Limb (tissue), 2 donors: ENCODE data around the gene TSPAN12.

Experiments
- DNase-seq, 2 donors: peaks; one replicate each; pipeline ENCODE4 v3.0.0-alpha.2; 2016; ENCODE audit errors: extremely low spot score in 2 of 2

TSPAN12 gene

DNA sequence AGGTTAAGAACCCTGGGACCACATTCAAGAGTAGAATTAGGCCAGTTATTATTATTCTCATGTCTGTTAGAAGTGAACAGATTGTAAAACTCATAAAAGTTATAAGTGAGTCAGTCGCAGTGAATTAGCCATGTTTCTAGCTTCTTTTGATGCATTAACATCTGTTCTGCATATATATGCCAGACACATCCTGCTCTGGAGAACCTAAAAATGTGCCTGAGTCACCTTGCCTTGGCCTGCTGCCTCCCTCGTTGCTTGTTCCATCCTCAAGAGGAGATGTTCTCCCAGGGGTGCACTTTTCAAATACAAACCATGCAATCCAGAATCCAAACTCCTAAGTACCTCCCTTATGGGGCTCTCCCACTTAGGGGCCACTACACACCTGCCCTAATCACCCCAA is 14.8 kb downstream of the TSPAN12 start:
- no peak for DNase-seq

DNA sequence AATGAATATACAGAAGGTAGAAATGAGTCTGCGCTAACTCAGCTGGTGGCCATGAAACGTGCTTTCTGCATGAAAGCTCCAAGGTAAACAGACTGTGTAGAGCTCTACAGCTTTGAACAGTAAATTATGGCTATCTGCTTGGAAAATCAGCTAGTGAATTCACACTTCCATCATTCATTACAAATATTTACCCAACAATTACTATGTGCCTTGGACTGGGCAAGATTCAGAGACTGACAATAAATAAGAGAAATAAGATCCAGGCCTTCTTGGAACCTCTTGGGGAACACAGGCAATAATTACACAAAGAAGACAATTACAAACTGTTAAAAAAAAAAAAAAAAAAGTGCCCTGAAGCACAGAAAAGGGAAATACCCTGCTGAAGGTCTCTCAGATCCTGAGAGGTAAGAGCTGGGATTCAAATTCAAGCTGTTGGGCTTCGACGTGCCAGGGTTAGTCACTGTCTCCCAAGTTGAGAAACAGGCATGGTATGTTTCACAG is 15.8 kb downstream of the TSPAN12 start:
- no peak for DNase-seq

DNA sequence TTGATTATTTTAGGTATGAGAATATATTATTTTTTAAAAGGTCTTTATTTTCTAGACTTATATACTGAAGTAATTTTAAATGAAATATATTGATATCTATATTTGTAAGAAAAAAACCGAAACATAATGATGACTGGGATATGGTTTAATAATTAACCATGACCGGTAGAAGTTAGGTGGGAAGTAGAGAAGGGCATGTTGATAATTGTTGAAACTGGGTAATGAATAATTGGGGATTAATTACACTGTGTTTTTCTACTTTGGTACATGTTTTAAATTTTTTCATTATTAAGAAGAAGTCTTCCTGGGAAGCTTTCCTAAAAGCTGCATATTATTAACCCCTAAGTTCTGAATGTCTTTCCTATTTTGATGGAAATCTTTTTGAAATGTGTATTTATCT is 16.3 kb downstream of the TSPAN12 start:
- no peak for DNase-seq

DNA sequence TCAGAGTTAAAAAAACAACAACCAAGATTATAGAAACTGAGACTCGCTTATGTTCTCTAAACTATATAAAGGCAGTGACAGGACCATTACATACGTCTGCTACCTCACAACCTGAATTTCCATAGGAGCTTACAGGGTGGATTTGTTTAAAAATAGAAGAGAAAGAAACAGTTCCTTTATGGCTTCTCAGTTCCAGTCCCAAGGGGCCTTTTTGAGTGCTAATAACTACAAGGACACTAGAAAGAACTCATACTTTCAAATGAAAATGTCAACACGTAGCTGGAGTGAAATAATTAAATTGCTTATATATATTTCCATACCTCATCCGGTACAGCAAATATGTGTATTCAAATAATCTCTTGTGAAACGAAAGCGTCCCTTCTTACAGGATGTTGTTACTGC is 19.7 kb downstream of the TSPAN12 start:
- no peak for DNase-seq

DNA sequence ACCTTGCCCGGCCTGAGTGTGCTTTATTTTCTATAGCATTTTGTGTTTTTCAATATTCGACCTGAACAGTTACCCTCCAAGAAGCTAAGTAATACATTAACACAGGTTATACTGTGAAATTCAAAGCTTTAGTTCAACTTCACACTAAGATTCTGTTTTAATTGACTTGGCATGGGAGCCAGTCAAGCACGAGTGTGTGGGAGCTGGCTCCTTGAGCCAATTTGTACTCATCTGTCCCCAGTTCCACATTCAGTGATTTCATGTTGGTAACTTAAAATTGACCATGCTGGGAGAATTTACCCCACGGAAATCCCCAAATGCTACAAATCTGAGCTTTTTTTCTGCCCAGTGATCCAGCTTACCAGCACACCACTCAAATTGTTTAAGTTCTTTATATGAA is 20.3 kb downstream of the TSPAN12 start:
- no peak for DNase-seq

DNA sequence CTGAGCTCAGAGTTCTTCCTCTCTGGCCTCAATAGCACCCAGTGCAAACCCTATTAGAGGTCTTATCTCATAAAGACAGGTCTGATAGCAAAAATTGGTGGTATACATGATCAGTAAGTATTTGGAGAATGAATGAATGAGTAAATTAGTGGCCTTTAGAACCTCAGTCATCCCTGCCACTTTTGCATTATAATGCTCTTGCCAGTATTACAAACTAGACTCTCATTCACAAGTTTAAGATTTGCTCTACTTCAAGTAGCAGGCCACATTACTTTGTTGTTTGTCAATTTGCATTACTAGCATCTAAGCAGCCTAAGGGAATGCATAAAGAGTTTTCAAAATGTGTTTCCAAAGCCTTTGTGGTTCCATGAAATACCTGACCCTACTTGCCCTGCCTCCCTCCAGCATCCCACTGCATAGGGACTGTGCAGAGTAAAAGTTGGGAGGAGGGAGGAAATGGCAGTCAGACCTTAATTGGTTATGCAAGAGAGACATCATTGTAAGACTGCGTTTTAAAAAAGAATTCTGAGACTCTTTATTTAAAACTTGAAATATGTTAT is 21.3 kb downstream of the TSPAN12 start:
- DNase-seq, result no peak

DNA sequence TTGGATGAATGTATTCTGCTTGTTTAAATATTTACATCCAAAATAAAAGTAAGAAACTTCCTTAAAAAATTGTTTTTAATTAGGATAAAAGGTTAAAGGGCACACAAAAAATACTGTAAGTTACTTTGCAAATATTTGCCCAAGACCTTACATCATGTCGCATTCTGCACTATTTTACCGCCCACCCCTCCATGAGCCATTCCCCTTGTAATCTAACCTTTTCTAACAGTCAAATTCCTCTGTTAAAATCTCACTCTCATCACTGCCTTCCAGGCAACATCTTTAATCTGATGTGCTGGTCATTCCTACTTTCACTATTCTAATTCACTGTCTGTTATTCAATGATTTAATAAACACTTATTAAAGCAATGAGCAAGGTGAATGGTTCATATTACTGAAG is 23.2 kb downstream of the TSPAN12 start:
- DNase-seq, result no peak

DNA sequence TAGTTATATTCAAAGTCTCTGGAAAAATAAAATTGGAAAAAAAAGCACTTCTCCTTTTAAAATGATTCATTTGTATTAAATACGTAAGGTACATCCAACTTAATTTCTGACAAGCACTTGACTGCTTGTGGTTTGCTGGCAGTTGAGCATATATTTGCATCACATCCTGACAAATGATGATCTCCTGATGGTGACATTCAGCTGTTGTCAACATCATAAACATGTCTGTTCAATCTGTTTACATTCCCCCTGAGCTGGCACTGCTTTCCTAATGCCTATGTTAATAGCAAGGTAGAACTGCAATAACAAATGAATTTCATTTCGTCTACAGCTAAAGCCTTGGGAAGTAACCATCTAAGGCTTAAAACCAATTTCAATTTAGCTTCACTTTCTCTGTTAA is 24.4 kb downstream of the TSPAN12 start:
- DNase-seq, result no peak

DNA sequence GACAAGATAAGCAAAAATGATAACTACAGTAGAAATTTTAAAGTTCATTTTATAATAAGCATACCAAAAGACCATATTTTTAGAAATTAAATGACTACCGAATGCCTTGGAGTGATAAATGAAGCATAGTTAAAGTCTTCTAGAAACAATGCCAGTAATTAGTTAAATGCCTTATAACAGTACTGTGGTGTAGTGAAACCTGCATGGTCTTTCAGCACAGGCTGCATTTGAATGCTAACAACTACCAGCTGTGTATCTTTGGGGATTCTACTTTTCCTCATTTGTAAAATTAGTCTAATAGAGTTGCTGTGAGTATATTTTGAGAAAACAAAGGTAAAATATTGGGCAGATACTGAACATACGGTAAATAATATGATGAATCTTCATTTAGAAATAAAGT is 25.1 kb downstream of the TSPAN12 start:
- no peak for DNase-seq

DNA sequence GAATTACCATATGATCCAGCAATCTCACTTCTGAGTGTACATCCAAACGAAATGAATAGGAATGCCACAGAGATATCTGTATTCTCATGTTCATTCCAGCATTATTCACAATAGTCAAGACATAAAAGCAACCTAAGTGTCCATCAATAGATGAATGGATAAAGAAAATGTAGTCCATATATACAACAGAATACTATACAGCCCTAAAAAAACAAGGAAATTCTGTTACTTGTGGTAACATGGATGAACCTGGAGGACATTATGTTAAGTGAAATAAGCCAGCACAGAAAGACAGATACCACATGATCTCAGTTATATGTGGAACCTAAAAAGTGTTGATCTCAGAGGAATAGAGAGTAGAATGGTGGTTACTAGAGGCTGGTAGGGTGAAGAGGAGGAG is 26.7 kb downstream of the TSPAN12 start:
- DNase-seq, result no peak

DNA sequence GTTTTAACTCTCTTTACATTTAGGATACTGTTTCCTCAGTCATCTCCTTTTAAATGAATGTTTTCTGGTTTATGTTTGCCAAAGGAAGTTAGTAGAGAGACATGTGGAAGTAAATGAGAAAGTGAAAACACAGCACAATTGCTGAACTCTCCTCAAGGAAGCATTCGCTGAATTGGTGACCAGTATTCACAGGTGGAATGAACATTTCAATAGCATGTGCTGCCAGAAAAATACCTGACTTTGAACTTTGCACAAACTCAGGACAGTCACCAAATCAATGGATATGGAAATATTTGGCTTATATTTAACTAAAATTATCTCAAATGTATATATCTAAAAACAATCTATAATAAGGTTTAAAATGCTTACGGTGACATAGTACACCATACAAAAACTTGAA is 28.5 kb downstream of the TSPAN12 start:
- no peak for DNase-seq

DNA sequence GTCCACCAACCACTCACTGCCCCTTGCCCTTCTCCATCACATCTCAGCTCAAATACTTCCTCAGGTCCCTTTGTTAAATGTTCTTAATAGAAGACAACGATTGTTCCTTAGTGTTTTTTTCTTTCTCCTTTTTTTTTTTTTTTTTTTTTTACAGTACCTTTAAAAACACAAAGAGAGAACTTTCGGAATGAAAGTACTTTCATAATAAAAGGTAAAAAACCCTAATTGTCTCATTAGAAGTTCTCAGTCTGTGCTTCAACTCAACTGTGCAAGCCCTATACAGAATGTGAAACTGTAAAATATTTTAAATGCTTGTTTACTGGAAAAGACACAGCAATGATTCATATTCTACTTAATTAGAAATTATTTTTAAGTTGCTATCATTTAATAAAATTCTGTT is 29.4 kb downstream of the TSPAN12 start:
- no peak for DNase-seq

DNA sequence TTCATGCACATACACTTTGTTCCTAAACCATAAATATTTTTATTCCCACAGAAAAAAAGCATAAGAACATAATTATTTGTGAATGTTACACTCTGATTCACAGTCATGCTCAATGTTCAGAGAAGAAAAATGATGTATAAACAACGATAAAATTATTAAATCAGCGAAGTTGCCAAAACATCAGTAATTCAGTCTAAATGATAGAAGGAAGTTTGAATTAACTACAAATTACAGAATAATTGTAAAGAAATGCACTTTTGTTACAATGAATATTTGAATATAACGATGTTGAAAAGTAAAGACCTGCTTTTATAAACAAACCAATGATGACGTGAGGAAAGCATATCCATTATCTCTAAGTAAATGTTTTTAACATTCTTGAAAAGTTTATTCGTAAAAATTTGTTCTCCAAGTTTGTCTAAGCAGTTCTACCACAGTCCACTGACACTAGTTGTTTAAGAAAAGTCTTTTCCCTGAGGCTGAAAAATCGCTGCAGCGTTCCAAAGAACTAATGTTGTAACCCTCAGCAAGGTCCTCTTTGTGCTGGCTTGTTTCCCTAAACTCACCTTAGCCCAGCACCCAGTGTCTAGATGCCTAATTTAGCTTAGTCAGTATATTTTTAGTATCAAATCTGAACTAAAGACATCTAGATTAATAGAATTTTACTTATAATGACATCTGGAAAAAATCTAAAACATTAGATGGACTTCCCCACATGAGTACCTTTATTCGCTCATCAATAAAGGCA is 30.4 kb downstream of the TSPAN12 start:
- no peak for DNase-seq

DNA sequence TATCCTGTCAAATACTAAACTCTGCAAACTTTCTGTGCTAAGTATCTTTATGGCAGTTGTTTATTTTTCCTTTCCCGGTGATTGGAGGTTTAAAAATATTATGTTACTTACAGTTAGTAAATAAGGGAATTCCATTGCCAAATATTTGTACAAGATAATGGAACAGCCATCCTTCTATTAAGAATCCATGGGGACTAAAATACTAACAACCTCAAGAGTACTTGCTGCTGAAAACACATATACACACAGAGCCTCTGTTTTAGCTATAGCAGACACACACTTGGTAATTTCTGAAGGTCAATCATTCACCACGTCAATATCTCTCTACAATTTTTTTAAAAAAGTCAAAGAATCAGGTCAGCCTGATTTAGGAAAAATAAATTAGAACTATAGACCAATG is 32.4 kb downstream of the TSPAN12 start:
- DNase-seq, result no peak

DNA sequence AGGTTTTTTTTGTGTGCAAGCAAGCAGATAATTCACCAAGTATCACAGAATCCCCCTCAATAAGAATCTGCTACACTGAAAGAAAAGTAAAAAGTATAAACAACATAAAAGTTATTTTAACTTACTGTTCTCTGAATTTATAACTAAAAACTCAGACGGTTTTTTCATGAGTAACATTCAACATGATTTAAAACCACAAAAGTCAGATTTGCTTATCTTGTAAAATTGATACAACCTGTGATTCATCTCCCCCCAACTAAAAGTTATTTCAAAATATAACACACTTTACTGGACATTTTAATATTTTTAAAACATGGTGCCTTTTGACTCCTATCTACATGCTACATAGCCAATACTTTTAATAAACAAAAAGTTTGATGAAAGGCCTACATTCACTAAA is 32.8 kb downstream of the TSPAN12 start:
- DNase-seq, result no peak

DNA sequence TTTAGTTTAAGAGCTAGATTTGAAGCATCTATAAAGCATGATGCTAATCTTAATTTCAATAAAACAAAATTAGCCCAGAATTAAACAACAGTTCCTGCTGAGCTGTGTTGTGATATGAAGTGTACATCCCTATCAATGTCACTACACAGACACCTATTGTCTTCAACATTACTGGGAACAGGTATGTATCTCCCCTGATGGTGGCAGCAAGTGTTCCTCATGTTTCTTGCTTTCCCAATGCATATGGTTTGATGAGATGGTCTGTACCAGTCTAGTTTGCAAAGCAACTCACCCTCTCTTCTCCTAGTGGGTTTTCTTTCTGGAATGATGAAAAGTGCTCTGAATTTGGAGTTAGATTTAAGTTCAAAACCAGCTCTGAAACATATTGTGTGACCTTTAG is 38.1 kb downstream of the TSPAN12 start:
- no peak for DNase-seq

DNA sequence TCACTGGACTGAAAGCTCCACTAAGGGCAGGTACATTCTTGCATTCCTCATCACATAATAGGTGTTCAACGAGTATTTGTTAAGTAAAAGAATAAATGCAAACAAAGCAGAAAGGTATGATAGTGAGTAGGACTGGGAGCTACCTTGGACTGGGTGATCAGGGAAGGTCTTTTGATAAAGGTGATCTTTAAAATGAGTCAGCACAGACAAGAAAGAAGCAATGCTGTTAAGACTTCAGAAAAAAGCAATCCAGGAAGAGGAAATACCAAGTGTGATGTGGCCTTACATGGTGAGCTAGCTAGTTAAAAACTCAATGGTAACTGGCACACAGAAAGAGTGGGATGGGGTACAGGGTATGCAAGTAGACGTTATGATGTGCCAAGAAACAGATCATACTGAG is 40.1 kb downstream of the TSPAN12 start:
- no peak for DNase-seq

DNA sequence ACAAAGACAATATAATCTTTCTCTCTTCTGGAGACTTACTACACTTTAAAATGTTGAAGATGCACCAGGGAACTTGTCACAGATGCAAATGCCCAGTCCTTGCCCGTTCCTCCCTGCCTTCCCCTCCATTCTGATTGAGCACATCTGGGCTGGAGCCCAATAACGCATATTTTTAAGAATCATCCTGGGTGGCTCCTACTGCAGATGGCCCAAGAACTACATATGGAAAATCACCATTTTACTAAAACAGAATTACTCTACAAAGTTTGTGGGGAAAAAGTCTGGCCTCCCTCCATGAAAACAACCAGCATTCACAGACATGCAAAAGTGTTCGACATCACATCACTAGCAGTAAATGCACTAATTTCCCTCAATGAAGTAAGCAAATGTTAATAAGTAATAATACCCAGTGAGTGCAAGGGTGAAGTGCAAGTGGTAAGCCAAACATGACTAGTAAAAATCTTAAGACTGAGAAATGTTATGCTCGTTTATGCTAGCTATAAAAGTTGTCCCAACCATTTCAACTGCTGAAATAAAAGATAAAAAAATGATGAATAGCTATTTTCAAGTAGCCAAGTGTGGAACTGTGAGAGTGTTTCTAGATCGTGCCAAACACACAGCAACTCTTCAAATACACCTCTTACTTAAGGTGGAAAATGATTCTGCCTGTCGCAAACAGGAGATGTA is 43.5 kb downstream of the TSPAN12 start:
- no peak for DNase-seq

DNA sequence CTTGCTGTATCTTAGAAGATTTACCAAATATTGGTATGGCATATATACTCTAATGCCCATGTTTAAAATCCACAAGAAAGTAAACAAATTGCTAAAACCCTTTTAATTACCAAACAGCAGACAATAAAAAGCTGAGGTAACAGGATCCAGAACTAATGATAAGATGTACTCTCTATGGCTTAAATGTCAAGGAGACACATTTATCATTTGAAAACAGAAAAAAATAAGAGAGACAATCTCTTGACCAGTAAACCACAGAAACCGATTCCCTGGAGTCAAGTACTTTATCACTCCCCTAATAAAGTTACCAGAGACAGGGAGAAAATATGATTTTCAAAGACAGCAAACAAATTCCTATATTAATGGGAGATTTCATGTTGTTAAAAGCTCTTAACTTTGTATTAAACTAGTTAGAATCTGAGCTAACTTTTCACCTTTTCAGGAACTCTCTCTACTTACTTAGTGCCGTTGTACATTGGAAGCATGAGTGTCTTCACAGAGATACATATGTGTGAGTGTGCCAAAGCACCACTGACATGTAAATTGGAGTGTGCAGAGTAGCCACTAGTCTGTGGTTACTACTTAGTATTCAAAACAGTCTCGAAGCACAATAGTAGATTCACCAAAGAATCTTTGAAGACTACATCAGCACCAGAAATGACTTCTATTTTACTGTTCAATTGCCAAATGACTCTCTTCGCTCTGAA is 44.2 kb downstream of the TSPAN12 start:
- no peak for DNase-seq

DNA sequence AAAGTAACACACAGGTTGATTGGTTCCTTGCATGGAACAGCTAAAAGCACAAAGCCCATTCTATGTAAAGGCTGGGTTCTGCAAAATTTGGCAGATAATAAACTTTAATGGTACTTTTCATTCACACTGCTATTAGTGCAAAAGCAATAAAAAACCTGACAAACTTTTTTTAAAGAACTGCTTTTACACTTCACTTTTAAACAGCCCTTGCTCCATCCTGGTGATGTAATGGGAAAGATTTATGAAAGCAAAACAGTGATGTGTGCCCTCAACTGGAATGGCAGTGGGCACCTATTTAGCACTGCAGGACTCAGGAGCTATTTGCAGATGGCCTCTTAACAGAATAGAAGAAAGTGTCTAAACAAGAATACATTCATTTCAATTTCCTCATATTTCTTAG is 44.9 kb downstream of the TSPAN12 start:
- DNase-seq, result no peak

DNA sequence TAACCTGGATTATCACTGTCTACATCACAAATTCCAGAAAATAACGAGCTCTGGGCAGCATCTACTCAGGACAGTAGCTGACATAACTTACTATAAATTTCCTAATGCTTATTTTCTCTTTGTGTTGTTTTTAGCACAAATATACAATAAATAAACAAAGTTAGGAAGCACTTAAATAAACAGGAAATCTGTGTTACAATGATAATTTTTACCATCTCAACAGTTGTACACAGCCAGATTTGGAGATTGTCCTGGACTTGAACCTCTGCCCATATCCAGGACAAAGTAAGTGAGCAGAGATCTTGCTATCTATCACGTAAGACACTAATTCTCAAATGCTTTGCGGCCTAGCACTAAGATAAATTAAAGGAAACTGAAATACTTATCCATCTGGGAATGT is 48.7 kb downstream of the TSPAN12 start:
- DNase-seq, result no peak

DNA sequence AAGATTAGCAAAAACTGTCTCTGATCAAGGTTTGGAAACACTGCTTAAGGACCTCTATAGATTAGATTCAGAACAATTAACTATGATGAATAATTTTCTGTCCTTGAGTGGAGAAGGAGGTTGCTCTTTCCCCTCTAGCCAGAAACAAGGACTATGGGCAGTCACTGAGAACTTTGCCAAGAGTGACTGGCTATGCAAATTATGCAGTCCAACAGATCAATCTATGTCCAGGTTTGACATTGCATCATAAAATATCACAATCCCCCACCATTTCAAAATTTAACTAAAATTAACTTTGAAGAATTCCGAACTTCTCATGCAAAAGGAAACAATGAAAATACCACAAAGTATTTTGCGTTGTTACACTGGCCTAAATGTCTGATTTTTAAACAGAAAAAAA is 50.6 kb downstream of the TSPAN12 start:
- no peak for DNase-seq
